H1 (cell line): ENCODE measurements around the gene TRIM27.

Source experiments
- CREB1 ChIP-seq: IDR thresholded peaks from 2 replicates; pipeline ENCODE4 v1.6.1; 2012; ENCODE audit warnings: inconsistent platforms
- EZH2 ChIP-seq: fragments of 200-600 bp; sonication (generic); IDR thresholded peaks from 2 replicates; pipeline ENCODE4 v1.7.1; 2012; ENCODE audit warnings: low read depth, mild to moderate bottlenecking, moderate library complexity, low read length, inconsistent platforms; ENCODE audit not compliant: severe bottlenecking
- KDM5A ChIP-seq: fragments of 200-600 bp; IDR thresholded peaks from 2 replicates; pipeline ENCODE4 v1.7.1; 2012; ENCODE audit warnings: mild to moderate bottlenecking, low read length, inconsistent platforms, mixed read lengths
- PHF8 ChIP-seq: fragments of 200-600 bp; sonication (generic); conservative IDR thresholded peaks from 2 replicates; pipeline ENCODE4 v1.7.1; 2012; ENCODE audit warnings: low read depth, mild to moderate bottlenecking, inconsistent platforms, low read length, moderate library complexity
- POLR2A ChIP-seq, 2 experiments: IDR thresholded peaks; 1 replicate in 1 of 2; 2 replicates in 1 of 2; pipeline ENCODE4 v1.6.1; 2011; ENCODE audit warnings: low read depth in 2 of 2, low read length in 2 of 2, mild to moderate bottlenecking in 2 of 2; ENCODE audit errors: control extremely low read depth in 1 of 2
- POLR2AphosphoS5 ChIP-seq: IDR thresholded peaks from 2 replicates; pipeline ENCODE4 v1.6.1; 2011; ENCODE audit warnings: low read depth, low read length
- RAD21 ChIP-seq, 2 experiments: IDR thresholded peaks in 1 of 2; conservative IDR thresholded peaks in 1 of 2; 2 replicates each; pipeline ENCODE4 v1.6.1; 2011; ENCODE audit warnings: low read depth in 2 of 2, low read length in 2 of 2, improper control_type of control experiment in 1 of 2, inconsistent platforms in 1 of 2, mild to moderate bottlenecking in 1 of 2, moderate library complexity in 1 of 2
- SIN3A ChIP-seq, 2 experiments: IDR thresholded peaks in 1 of 2; conservative IDR thresholded peaks in 1 of 2; 2 replicates each; pipeline ENCODE4 v1.6.1; 2011 to 2012; ENCODE audit warnings: low read length in 2 of 2, improper control_type of control experiment in 1 of 2, low read depth in 1 of 2, mild to moderate bottlenecking in 1 of 2
- SUZ12 ChIP-seq: fragments of 200-600 bp; sonication (generic); IDR thresholded peaks from 2 replicates; pipeline ENCODE4 v1.6.1; 2012; ENCODE audit warnings: mild to moderate bottlenecking, inconsistent platforms, low read length, moderate library complexity, mixed read lengths
- TAF1 ChIP-seq: IDR thresholded peaks from 2 replicates; pipeline ENCODE4 v1.6.1; 2011; ENCODE audit warnings: mild to moderate bottlenecking, low read depth, low read length
- YY1 ChIP-seq: IDR thresholded peaks from 2 replicates; pipeline ENCODE4 v1.6.1; 2011; ENCODE audit warnings: low read depth, mild to moderate bottlenecking, low read length
- TF ChIP-seq, protein P1 (sequence below), 3 experiments: IDR thresholded peaks; 1 replicate in 2 of 3; 2 replicates in 1 of 3; pipeline versions ENCODE4 v1.5.1 to v1.6.1; 2011; ENCODE audit warnings: low read length in 3 of 3, mild to moderate bottlenecking in 3 of 3, inconsistent platforms in 2 of 3, low read depth in 1 of 3, moderate library complexity in 1 of 3; ENCODE audit not compliant: insufficient read depth in 1 of 3; ENCODE audit errors: control extremely low read depth in 1 of 3
- TF ChIP-seq, protein P2 (sequence below): IDR thresholded peaks from 2 replicates; pipeline ENCODE4 v1.6.1; 2011; ENCODE audit warnings: low read length, improper control_type of control experiment
- TF ChIP-seq, protein P3 (sequence below): IDR thresholded peaks from 2 replicates; pipeline ENCODE4 v1.6.1; 2012; ENCODE audit warnings: inconsistent platforms

DNA sequence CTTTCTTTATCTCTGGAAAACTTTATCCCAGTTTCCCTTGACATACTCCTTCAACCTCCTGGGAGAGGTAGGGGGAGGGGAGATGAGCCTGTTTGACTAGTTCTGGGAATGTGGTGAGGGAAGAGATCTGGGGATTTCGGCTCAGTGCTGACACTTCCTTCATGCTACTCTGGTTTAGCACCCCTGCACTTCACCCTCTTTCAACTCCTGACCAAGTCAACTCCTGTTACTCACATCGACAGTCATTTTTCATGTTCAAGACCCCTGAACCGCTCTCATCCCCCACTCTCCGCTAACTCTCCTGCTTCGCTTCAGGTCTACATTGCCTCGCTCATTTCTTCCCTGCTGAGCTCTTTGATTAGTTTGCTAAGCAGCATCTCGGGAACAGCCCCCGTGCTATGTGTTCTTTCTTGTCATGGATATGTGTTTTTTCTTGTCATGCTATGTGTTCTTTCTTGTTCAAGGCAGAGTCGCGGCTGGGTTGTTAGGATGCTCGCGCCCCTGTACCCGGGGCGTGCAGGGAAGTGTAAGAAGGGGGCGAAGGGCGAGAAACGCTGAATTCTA is 16.6 kb upstream of the TRIM27 start:
- TF ChIP-seq EZH2 (no peak), SUZ12 (no peak), TAF1 (no peak), POLR2A (IDR thresholded peaks at IDR 0.05; ENCODE audit: control extremely low read depth in 1 of 2, low read depth in 2 of 2, low read length in 2 of 2) (no peak), SIN3A (conservative IDR thresholded peaks at IDR 0.05 in 1 of 2, IDR thresholded peaks at IDR 0.05 in 1 of 2; ENCODE audit: low read depth in 1 of 2, low read length in 2 of 2) (peak; percentile 39 to 77; a peak in 3 of 4 replicates), RAD21 (IDR thresholded peaks at IDR 0.05 in 1 of 2, conservative IDR thresholded peaks at IDR 0.05 in 1 of 2; ENCODE audit: low read depth in 2 of 2, low read length in 2 of 2) (no peak), KDM5A (no peak), PHF8 (no peak), YY1 (no peak), CREB1 (no peak), POLR2AphosphoS5 (no peak)
- TF ChIP-seq, protein P1, sequence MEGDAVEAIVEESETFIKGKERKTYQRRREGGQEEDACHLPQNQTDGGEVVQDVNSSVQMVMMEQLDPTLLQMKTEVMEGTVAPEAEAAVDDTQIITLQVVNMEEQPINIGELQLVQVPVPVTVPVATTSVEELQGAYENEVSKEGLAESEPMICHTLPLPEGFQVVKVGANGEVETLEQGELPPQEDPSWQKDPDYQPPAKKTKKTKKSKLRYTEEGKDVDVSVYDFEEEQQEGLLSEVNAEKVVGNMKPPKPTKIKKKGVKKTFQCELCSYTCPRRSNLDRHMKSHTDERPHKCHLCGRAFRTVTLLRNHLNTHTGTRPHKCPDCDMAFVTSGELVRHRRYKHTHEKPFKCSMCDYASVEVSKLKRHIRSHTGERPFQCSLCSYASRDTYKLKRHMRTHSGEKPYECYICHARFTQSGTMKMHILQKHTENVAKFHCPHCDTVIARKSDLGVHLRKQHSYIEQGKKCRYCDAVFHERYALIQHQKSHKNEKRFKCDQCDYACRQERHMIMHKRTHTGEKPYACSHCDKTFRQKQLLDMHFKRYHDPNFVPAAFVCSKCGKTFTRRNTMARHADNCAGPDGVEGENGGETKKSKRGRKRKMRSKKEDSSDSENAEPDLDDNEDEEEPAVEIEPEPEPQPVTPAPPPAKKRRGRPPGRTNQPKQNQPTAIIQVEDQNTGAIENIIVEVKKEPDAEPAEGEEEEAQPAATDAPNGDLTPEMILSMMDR (IDR thresholded peaks at IDR 0.05; ENCODE audit: control extremely low read depth in 1 of 3, insufficient read depth in 1 of 3, low read depth in 1 of 3, low read length in 3 of 3), result no peak
- TF ChIP-seq, protein P2, sequence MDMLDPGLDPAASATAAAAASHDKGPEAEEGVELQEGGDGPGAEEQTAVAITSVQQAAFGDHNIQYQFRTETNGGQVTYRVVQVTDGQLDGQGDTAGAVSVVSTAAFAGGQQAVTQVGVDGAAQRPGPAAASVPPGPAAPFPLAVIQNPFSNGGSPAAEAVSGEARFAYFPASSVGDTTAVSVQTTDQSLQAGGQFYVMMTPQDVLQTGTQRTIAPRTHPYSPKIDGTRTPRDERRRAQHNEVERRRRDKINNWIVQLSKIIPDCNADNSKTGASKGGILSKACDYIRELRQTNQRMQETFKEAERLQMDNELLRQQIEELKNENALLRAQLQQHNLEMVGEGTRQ, result no peak
- TF ChIP-seq, protein P3, sequence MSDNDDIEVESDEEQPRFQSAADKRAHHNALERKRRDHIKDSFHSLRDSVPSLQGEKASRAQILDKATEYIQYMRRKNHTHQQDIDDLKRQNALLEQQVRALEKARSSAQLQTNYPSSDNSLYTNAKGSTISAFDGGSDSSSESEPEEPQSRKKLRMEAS, result no peak; the same call in 1 of the 2 replicates
